Measurements from ENCODE around the gene MTFP1.
A peak's percentile ranks its signal among the peaks of the same experiment; 100 is the strongest.

The MTFP1 gene

GRCh38 chr22:30425616-30426387, at the start of gene MTFP1:
Gene MTFP1 (plus strand): TSS chr22:30425768. CDS start chr22:30425880, 112 bp downstream.
- peaks cover 11% of the 10 kb centered on the region for H3K36me3 Mint-ChIP-seq
- peak within 1 kb of the TSS; percentile 96 for H3K27ac Mint-ChIP-seq
- H3K4me3 Mint-ChIP-seq = peak within 1 kb of the TSS; percentile 98
- no peaks in the 10 kb centered on the region for H3K27me3 Mint-ChIP-seq
- no peaks in the 10 kb centered on the region for H3K9me3 Mint-ChIP-seq
- ATAC-seq (ENCODE audit: low read depth) = peak; percentile 20
- H3K4me1 Mint-ChIP-seq = peaks cover 30% of the 10 kb centered on the region
- peak; percentile 41 to 55 for DNase-seq (ENCODE audit: low spot score in 2 of 2)

- Mint-ChIP-seq H3K4me1 (peaks cover 5% of the 10 kb centered on the region), H3K4me3 (no peak overlapping the region), H3K36me3 (peaks cover 3% of the 10 kb centered on the region), H3K27me3 (no peaks in the 10 kb centered on the region), H3K9me3 (no peaks in the 10 kb centered on the region), H3K27ac (no peak overlapping the region)
- no peak for ATAC-seq (ENCODE audit: low read depth)
- no peak for DNase-seq (ENCODE audit: low spot score in 2 of 2)
Observed at GRCh38 chr22:30380011-30380410, 45.6 kb upstream of the MTFP1 start.

GRCh38 chr22:30381264-30381663, 44.3 kb upstream of the MTFP1 start:
- H3K36me3 Mint-ChIP-seq = peaks cover 3% of the 10 kb centered on the region
- H3K27me3 Mint-ChIP-seq = no peaks in the 10 kb centered on the region
- no peak overlapping the region for H3K27ac Mint-ChIP-seq
- ATAC-seq (ENCODE audit: low read depth) (no peak), DNase-seq (ENCODE audit: low spot score in 2 of 2) (no peak)
- no peaks in the 10 kb centered on the region for H3K9me3 Mint-ChIP-seq
- H3K4me1 Mint-ChIP-seq = peaks cover 7% of the 10 kb centered on the region
- no peak overlapping the region for H3K4me3 Mint-ChIP-seq

GRCh38 chr22:30382340-30382739, 43.2 kb upstream of the MTFP1 start:
- Mint-ChIP-seq H3K27ac (no peak overlapping the region), H3K9me3 (no peaks in the 10 kb centered on the region), H3K36me3 (peaks cover 3% of the 10 kb centered on the region), H3K27me3 (peaks cover under 1% of the 10 kb centered on the region), H3K4me1 (peaks cover 12% of the 10 kb centered on the region), H3K4me3 (no peak overlapping the region)
- no peak for DNase-seq (ENCODE audit: low spot score in 2 of 2)
- no peak for ATAC-seq (ENCODE audit: low read depth)

- Mint-ChIP-seq H3K4me3 (no peak overlapping the region), H3K9me3 (no peaks in the 10 kb centered on the region), H3K27ac (no peak overlapping the region), H3K4me1 (peaks cover 16% of the 10 kb centered on the region), H3K27me3 (peaks cover 2% of the 10 kb centered on the region), H3K36me3 (peaks cover 3% of the 10 kb centered on the region)
- ATAC-seq (ENCODE audit: low read depth) = no peak
- DNase-seq (ENCODE audit: low spot score in 2 of 2) = no peak
Observed at GRCh38 chr22:30383061-30383460, 42.5 kb upstream of the MTFP1 start.

- H3K4me1 Mint-ChIP-seq = peaks cover 14% of the 10 kb centered on the region
- ATAC-seq (ENCODE audit: low read depth) (no peak), DNase-seq (ENCODE audit: low spot score in 2 of 2) (no peak)
- H3K27ac Mint-ChIP-seq = no peak overlapping the region
- H3K27me3 Mint-ChIP-seq = peaks cover 2% of the 10 kb centered on the region
- peaks cover under 1% of the 10 kb centered on the region for H3K36me3 Mint-ChIP-seq
- no peaks in the 10 kb centered on the region for H3K9me3 Mint-ChIP-seq
- H3K4me3 Mint-ChIP-seq = peak overlapping the region; percentile 89
Observed at GRCh38 chr22:30385942-30386341, 39.6 kb upstream of the MTFP1 start.

GRCh38 chr22:30386608-30386959, 39.0 kb upstream of the MTFP1 start:
- no peak overlapping the region for H3K27ac Mint-ChIP-seq
- H3K27me3 Mint-ChIP-seq = peaks cover 2% of the 10 kb centered on the region
- H3K4me3 Mint-ChIP-seq = peak overlapping the region; percentile 89
- ATAC-seq (ENCODE audit: low read depth) (no peak), DNase-seq (ENCODE audit: low spot score in 2 of 2) (no peak)
- no peaks in the 10 kb centered on the region for H3K9me3 Mint-ChIP-seq
- H3K4me1 Mint-ChIP-seq = peaks cover 19% of the 10 kb centered on the region
- no peaks in the 10 kb centered on the region for H3K36me3 Mint-ChIP-seq

- Mint-ChIP-seq H3K4me1 (peaks cover 21% of the 10 kb centered on the region), H3K27me3 (peaks cover 2% of the 10 kb centered on the region), H3K9me3 (no peaks in the 10 kb centered on the region), H3K4me3 (peak within 1 kb of the TSS; percentile 89), H3K36me3 (no peaks in the 10 kb centered on the region), H3K27ac (peak within 1 kb of the TSS; percentile 87)
- peak; percentile 87 to 88 for DNase-seq (ENCODE audit: low spot score in 2 of 2)
- peak; percentile 84 for ATAC-seq (ENCODE audit: low read depth)
Observed at GRCh38 chr22:30386960-30387827, 38.4 kb upstream of the MTFP1 start, which contains the start of gene RNF215. Gene RNF215 (minus strand): TSS chr22:30387411. CDS start chr22:30387313, 98 bp downstream.

- peak; percentile 66 for ATAC-seq (ENCODE audit: low read depth)
- H3K4me1 Mint-ChIP-seq = peaks cover 28% of the 10 kb centered on the region
- DNase-seq (ENCODE audit: low spot score in 2 of 2) = peak; percentile 78 to 84
- H3K27ac Mint-ChIP-seq = peak overlapping the region; percentile 81
- H3K36me3 Mint-ChIP-seq = no peaks in the 10 kb centered on the region
- no peaks in the 10 kb centered on the region for H3K9me3 Mint-ChIP-seq
- H3K27me3 Mint-ChIP-seq = peaks cover 6% of the 10 kb centered on the region
- peak overlapping the region; percentile 27 for H3K4me3 Mint-ChIP-seq
Observed at GRCh38 chr22:30390974-30391691, 34.4 kb upstream of the MTFP1 start.

GRCh38 chr22:30392661-30393321, 32.8 kb upstream of the MTFP1 start:
- peaks cover 6% of the 10 kb centered on the region for H3K27me3 Mint-ChIP-seq
- no peak for DNase-seq (ENCODE audit: low spot score in 2 of 2)
- H3K9me3 Mint-ChIP-seq = no peaks in the 10 kb centered on the region
- peak; percentile 18 for ATAC-seq (ENCODE audit: low read depth)
- H3K4me3 Mint-ChIP-seq = no peak overlapping the region
- no peak overlapping the region for H3K27ac Mint-ChIP-seq
- peaks cover 24% of the 10 kb centered on the region for H3K4me1 Mint-ChIP-seq
- no peaks in the 10 kb centered on the region for H3K36me3 Mint-ChIP-seq

GRCh38 chr22:30393322-30393680, 32.3 kb upstream of the MTFP1 start:
- H3K27ac Mint-ChIP-seq = no peak overlapping the region
- ATAC-seq (ENCODE audit: low read depth) (no peak), DNase-seq (ENCODE audit: low spot score in 2 of 2) (no peak)
- H3K4me3 Mint-ChIP-seq = no peak overlapping the region
- no peaks in the 10 kb centered on the region for H3K9me3 Mint-ChIP-seq
- H3K27me3 Mint-ChIP-seq = peaks cover 6% of the 10 kb centered on the region
- H3K4me1 Mint-ChIP-seq = peaks cover 27% of the 10 kb centered on the region
- no peaks in the 10 kb centered on the region for H3K36me3 Mint-ChIP-seq

GRCh38 chr22:30393885-30394284, 31.7 kb upstream of the MTFP1 start:
- peaks cover 10% of the 10 kb centered on the region for H3K27me3 Mint-ChIP-seq

GRCh38 chr22:30396871-30397655, 28.5 kb upstream of the MTFP1 start, which contains the start of gene SEC14L2:
Gene SEC14L2 (plus strand): TSS chr22:30397018. CDS start chr22:30397117, 99 bp downstream.
- H3K9me3 Mint-ChIP-seq = no peaks in the 10 kb centered on the region
- no peaks in the 10 kb centered on the region for H3K36me3 Mint-ChIP-seq
- DNase-seq (ENCODE audit: low spot score in 2 of 2) (peak; percentile 16 to 38), ATAC-seq (ENCODE audit: low read depth) (peak; percentile 66)
- H3K4me1 Mint-ChIP-seq = peaks cover 16% of the 10 kb centered on the region
- H3K27me3 Mint-ChIP-seq = peaks cover 11% of the 10 kb centered on the region
- peak within 1 kb of the TSS; percentile 79 for H3K27ac Mint-ChIP-seq
- H3K4me3 Mint-ChIP-seq = peak within 1 kb of the TSS; percentile 83

More at GRCh38 chr22:30393885-30394284, 31.7 kb upstream of the MTFP1 start:
- Mint-ChIP-seq H3K36me3 (no peaks in the 10 kb centered on the region), H3K4me1 (peaks cover 27% of the 10 kb centered on the region), H3K27ac (no peak overlapping the region), H3K9me3 (no peaks in the 10 kb centered on the region), H3K4me3 (no peak overlapping the region)
- ATAC-seq (ENCODE audit: low read depth) = no peak
- DNase-seq (ENCODE audit: low spot score in 2 of 2) = no peak

Measured in memory B cell (primary cell).